ENCODE measurements around the gene PUM1.
"Not testable (repeated sequence)": the region's sequence is repeated elsewhere in the genome, so short reads cannot be mapped to it uniquely, and the experiment has no call there.

DNA sequence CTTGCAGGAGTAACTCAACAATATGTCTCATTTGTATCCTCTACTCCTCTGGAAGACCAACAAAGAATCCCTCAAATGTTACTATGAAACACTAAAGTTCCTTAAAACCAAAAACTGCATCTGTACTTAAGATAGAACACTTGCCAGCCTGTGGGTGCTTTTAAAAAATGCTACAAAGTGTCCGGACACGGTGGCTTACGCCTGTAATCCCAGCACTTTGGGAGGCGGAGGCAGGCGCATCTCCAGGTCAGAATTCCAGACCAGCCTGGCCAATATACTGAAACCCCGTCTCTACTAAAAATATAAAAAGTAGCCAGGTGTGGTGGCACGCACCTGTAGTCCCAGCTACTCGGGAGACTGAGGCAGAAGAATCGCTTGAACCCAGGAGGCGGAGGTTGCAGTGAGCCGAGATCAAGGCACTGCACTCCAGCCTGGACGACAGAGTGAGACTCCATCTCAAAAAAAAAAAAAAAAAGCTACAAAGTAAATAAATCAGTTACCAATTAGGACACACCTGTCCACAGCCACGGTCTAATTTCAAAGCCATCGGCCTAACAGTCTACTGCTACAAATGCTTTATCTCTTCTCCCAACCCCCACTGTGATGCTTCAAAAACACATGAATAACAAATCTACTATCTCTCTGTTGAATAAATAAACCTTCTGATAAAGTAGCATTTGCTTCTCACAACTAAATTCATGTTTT lies 3.2 kb downstream of the PUM1 start:
- not testable (repeated sequence) for TF ChIP-seq CTCF (IDR thresholded peaks at IDR 0.05); ZFX (IDR thresholded peaks at IDR 0.05; ENCODE audit: borderline replicate concordance)

All from 22Rv1 (cell line).